ENCODE data around the gene HDAC1. TPM values are rescaled to one million over a fixed set of nuclear protein-coding genes. Genes with fewer than 3 reads are reported as not detected.

The HDAC1 gene
- total and polyA plus RNA-seq, 2 of the 13 experiments (the other 11 are each of a cell fraction or from before 2014, with no cell fraction given) = 93.5 to 189 TPM

DNA sequence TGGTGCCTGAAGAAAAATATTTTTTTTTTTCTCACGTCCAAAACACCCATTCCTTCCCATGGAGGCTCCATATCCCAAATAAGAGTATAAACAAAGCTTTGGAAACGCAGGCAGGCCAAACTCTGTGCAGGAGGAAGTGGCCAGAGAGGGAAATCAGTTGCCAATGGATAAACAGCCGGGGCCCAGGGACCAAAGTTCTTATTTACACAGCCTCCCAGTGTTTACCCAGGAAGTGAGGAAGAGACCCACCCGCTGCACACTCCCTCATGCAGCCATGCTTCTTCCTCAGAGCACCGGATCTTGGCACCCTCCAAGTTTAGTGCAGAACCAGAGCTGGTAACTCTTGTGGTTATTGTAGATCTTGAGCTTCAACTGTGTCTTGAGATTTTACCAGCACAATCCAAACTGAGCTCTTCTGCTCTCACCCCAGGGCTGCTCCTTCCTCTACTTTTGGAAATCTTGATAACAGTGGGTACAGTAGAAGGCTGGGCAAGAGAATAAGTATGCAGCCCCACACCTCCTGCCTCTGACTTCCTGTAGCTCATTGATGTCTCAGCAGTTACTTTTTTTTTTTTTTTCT is 29.9 kb downstream of the HDAC1 start (continued):
- TF ChIP-seq AGO1 (IDR thresholded peaks at IDR 0.05; ENCODE audit: low read depth, low read length, poor library complexity, severe bottlenecking) (no peak), ZNF12 (CRISPR knock-in tag; IDR thresholded peaks at IDR 0.05) (no peak), FOXC1 (CRISPR knock-in tag; IDR thresholded peaks at IDR 0.05; ENCODE audit: borderline replicate concordance) (no peak; the same call in 1 of the 2 replicates), KAT7 (CRISPR knock-in tag; IDR thresholded peaks at IDR 0.05; ENCODE audit: borderline replicate concordance) (no peak), KLF12 (CRISPR knock-in tag; IDR thresholded peaks at IDR 0.05; ENCODE audit: borderline replicate concordance) (peak; percentile 72), RORA (CRISPR knock-in tag; IDR thresholded peaks at IDR 0.05) (no peak), ZNF138 (CRISPR knock-in tag; IDR thresholded peaks at IDR 0.05; ENCODE audit: low read depth) (no peak), HNRNPUL1 (IDR thresholded peaks at IDR 0.05; ENCODE audit: low read depth, low read length) (no peak), ARHGAP35 (CRISPR knock-in tag; IDR thresholded peaks at IDR 0.05; ENCODE audit: borderline replicate concordance) (no peak), SMYD3 (CRISPR knock-in tag; IDR thresholded peaks at IDR 0.05) (peak; percentile 78; the same call in 1 of the 2 replicates), ZNF33B (CRISPR knock-in tag; IDR thresholded peaks at IDR 0.05) (no peak), GATA4 (IDR thresholded peaks at IDR 0.05; ENCODE audit: borderline replicate concordance, low read depth) (no peak), MAF1 (CRISPR knock-in tag; IDR thresholded peaks at IDR 0.05; ENCODE audit: borderline replicate concordance) (0 out of 2 replicates have a peak, but pooled peaks have one; percentile 26), JUND (CRISPR knock-in tag; IDR thresholded peaks at IDR 0.05) (no peak)
- TF ChIP-seq, protein P1, sequence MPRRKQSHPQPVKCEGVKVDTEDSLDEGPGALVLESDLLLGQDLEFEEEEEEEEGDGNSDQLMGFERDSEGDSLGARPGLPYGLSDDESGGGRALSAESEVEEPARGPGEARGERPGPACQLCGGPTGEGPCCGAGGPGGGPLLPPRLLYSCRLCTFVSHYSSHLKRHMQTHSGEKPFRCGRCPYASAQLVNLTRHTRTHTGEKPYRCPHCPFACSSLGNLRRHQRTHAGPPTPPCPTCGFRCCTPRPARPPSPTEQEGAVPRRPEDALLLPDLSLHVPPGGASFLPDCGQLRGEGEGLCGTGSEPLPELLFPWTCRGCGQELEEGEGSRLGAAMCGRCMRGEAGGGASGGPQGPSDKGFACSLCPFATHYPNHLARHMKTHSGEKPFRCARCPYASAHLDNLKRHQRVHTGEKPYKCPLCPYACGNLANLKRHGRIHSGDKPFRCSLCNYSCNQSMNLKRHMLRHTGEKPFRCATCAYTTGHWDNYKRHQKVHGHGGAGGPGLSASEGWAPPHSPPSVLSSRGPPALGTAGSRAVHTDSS (CRISPR knock-in tag; conservative IDR thresholded peaks at IDR 0.05) = no peak
- TF ChIP-seq, protein P2, sequence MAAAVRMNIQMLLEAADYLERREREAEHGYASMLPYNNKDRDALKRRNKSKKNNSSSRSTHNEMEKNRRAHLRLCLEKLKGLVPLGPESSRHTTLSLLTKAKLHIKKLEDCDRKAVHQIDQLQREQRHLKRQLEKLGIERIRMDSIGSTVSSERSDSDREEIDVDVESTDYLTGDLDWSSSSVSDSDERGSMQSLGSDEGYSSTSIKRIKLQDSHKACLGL (CRISPR knock-in tag; IDR thresholded peaks at IDR 0.05) = peak; percentile 16; the same call in 1 of the 2 replicates
- TF ChIP-seq, protein P3, sequence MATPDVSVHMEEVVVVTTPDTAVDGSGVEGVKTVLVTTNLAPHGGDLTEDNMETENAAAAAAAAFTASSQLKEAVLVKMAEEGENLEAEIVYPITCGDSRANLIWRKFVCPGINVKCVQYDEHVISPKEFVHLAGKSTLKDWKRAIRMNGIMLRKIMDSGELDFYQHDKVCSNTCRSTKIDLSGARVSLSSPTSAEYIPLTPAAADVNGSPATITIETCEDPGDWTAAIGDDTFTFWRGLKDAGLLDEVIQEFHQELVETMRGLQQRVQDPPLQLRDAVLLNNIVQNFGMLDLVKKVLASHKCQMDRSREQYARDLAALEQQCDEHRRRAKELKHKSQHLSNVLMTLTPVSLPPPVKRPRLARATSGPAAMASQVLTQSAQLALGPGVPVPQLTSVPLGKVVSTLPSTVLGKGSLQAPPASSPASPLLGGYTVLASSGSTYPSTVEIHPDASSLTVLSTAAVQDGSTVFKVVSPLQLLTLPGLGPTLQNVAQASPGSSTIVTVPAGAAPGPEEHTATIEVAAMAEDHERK (CRISPR knock-in tag; IDR thresholded peaks at IDR 0.05; ENCODE audit: low read depth) = no peak
- TF ChIP-seq, protein P4, sequence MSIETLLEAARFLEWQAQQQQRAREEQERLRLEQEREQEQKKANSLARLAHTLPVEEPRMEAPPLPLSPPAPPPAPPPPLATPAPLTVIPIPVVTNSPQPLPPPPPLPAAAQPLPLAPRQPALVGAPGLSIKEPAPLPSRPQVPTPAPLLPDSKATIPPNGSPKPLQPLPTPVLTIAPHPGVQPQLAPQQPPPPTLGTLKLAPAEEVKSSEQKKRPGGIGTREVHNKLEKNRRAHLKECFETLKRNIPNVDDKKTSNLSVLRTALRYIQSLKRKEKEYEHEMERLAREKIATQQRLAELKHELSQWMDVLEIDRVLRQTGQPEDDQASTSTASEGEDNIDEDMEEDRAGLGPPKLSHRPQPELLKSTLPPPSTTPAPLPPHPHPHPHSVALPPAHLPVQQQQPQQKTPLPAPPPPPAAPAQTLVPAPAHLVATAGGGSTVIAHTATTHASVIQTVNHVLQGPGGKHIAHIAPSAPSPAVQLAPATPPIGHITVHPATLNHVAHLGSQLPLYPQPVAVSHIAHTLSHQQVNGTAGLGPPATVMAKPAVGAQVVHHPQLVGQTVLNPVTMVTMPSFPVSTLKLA (IDR thresholded peaks at IDR 0.05) = no peak
- TF ChIP-seq, protein P5, sequence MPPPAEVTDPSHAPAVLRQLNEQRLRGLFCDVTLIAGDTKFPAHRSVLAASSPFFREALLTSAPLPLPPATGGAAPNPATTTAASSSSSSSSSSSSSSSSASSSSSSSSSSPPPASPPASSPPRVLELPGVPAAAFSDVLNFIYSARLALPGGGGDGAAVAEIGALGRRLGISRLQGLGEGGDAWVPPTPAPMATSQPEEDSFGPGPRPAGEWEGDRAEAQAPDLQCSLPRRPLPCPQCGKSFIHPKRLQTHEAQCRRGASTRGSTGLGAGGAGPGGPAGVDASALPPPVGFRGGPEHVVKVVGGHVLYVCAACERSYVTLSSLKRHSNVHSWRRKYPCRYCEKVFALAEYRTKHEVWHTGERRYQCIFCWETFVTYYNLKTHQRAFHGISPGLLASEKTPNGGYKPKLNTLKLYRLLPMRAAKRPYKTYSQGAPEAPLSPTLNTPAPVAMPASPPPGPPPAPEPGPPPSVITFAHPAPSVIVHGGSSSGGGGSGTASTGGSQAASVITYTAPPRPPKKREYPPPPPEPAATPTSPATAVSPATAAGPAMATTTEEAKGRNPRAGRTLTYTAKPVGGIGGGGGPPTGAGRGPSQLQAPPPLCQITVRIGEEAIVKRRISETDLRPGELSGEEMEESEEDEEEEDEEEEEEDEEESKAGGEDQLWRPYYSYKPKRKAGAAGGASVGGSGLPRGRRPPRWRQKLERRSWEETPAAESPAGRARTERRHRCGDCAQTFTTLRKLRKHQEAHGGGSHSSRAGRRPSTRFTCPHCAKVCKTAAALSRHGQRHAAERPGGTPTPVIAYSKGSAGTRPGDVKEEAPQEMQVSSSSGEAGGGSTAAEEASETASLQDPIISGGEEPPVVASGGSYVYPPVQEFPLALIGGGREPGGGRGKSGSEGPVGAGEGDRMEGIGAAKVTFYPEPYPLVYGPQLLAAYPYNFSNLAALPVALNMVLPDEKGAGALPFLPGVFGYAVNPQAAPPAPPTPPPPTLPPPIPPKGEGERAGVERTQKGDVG (CRISPR knock-in tag; IDR thresholded peaks at IDR 0.05; ENCODE audit: borderline replicate concordance) = no peak

Data from HepG2 (cell line).